Activated CD8-positive, alpha-beta memory T cell treated with anti-CD3 and anti-CD28 coated beads, Interleukin-2, amount 50 U/mL, for 24 hours (primary cell): ENCODE data around the gene MRPL36.
"Not testable (repeated sequence)": the region's sequence is repeated elsewhere in the genome, so short reads cannot be mapped to it uniquely, and the experiment has no call there.

Experiments used
- DNase-seq: peaks from one replicate; pipeline ENCODE4 v3.0.0-alpha.2; 2020; ENCODE audit errors: extremely low read depth

MRPL36 gene

GRCh38 chr5:1832511-1833250 lies 33.0 kb upstream of the MRPL36 start:
- DNase-seq, result no peak

GRCh38 chr5:1831677-1832313 lies 32.2 kb upstream of the MRPL36 start:
- DNase-seq, result no peak

- no peak for DNase-seq
Observed at GRCh38 chr5:1831257-1831656, 31.6 kb upstream of the MRPL36 start.

GRCh38 chr5:1830571-1831228 lies 31.1 kb upstream of the MRPL36 start:
- no peak for DNase-seq

GRCh38 chr5:1827886-1828397 lies 28.3 kb upstream of the MRPL36 start:
- no peak for DNase-seq

GRCh38 chr5:1827025-1827885 lies 27.6 kb upstream of the MRPL36 start:
- no peak for DNase-seq

- no peak for DNase-seq
Observed at GRCh38 chr5:1826235-1826980, 26.8 kb upstream of the MRPL36 start.

GRCh38 chr5:1824903-1825841 lies 25.5 kb upstream of the MRPL36 start:
- no peak for DNase-seq

- DNase-seq, result no peak
Observed at GRCh38 chr5:1824109-1824821, 24.6 kb upstream of the MRPL36 start.

GRCh38 chr5:1823381-1824034 lies 23.9 kb upstream of the MRPL36 start:
- DNase-seq, result no peak

GRCh38 chr5:1821862-1822261 lies 22.2 kb upstream of the MRPL36 start:
- no peak for DNase-seq

- DNase-seq, result no peak
Observed at GRCh38 chr5:1820926-1821325, 21.3 kb upstream of the MRPL36 start.

- DNase-seq, result no peak
Observed at GRCh38 chr5:1820381-1820780, 20.7 kb upstream of the MRPL36 start.

- no peak for DNase-seq
Observed at GRCh38 chr5:1819458-1819857, 19.8 kb upstream of the MRPL36 start.

GRCh38 chr5:1818784-1819183 lies 19.1 kb upstream of the MRPL36 start:
- DNase-seq, result no peak

GRCh38 chr5:1817261-1818043 lies 17.8 kb upstream of the MRPL36 start:
- DNase-seq, result no peak

GRCh38 chr5:1816495-1817089 lies 17.0 kb upstream of the MRPL36 start:
- DNase-seq, result not testable (repeated sequence)

GRCh38 chr5:1815881-1816292 lies 16.2 kb upstream of the MRPL36 start:
- DNase-seq, result no peak
